Measurements from ENCODE around the gene SPHKAP. TPM values are rescaled to one million over a fixed set of nuclear protein-coding genes. Genes with fewer than 3 reads are reported as not detected.

Gene SPHKAP
- total RNA-seq, 6 experiments from 2014 or later: not detected

GRCh38 chr2:228066126-228066798 lies 115.2 kb downstream of the SPHKAP start:
- no peaks in the 10 kb centered on the region for H3K9me3 ChIP-seq
- WGBS (ENCODE audit: insufficient coverage, low coverage, low lambda C conversion rate, missing lambda C conversion rate): 32% methylated on average over 5 of the region's 5 CpGs
- no peak for TF ChIP-seq CTCF (IDR thresholded peaks at IDR 0.05)
- no peak for TF ChIP-seq POLR2A (IDR thresholded peaks at IDR 0.05)
- H3K27ac ChIP-seq: no peak overlapping the region
- no peak for DNase-seq
- no peak for ATAC-seq
- no peaks in the 10 kb centered on the region for H3K27me3 ChIP-seq
- H3K4me3 ChIP-seq: no peak overlapping the region
- intact Hi-C loops (cut with DNase I): no loop called here
- H3K36me3 ChIP-seq: no peaks in the 10 kb centered on the region
- no peaks in the 10 kb centered on the region for H3K4me1 ChIP-seq

- TF ChIP-seq CTCF (IDR thresholded peaks at IDR 0.05) (no peak), POLR2A (IDR thresholded peaks at IDR 0.05) (no peak)
- Histone ChIP-seq H3K27me3 (no peaks in the 10 kb centered on the region), H3K27ac (no peak overlapping the region), H3K9me3 (no peaks in the 10 kb centered on the region), H3K36me3 (no peaks in the 10 kb centered on the region), H3K4me1 (no peaks in the 10 kb centered on the region), H3K4me3 (no peak overlapping the region)
- DNase-seq (no peak), ATAC-seq (no peak)
- intact Hi-C loops (cut with DNase I): no loop called here
- WGBS (ENCODE audit: insufficient coverage, low coverage, low lambda C conversion rate, missing lambda C conversion rate): 34% methylated on average over 2 of the region's 2 CpGs
Observed at GRCh38 chr2:228065686-228066085, 115.8 kb downstream of the SPHKAP start.

GRCh38 chr2:228064796-228065315 lies 116.6 kb downstream of the SPHKAP start:
- no peaks in the 10 kb centered on the region for H3K27me3 ChIP-seq
- no peaks in the 10 kb centered on the region for H3K9me3 ChIP-seq
- intact Hi-C loops (cut with DNase I): no loop called here

GRCh38 chr2:228064024-228064423 lies 117.5 kb downstream of the SPHKAP start:
- DNase-seq (no peak), ATAC-seq (no peak)
- H3K36me3 ChIP-seq: no peaks in the 10 kb centered on the region
- no peak overlapping the region for H3K27ac ChIP-seq
- H3K9me3 ChIP-seq: no peaks in the 10 kb centered on the region
- no peaks in the 10 kb centered on the region for H3K27me3 ChIP-seq
- H3K4me3 ChIP-seq: no peak overlapping the region
- 44% methylated on average over 4 of the region's 4 CpGs for WGBS (ENCODE audit: insufficient coverage, low coverage, low lambda C conversion rate, missing lambda C conversion rate)
- intact Hi-C loops (cut with DNase I): no loop called here
- no peak for TF ChIP-seq CTCF (IDR thresholded peaks at IDR 0.05)
- TF ChIP-seq POLR2A (IDR thresholded peaks at IDR 0.05): no peak
- no peaks in the 10 kb centered on the region for H3K4me1 ChIP-seq

More at GRCh38 chr2:228064796-228065315, 116.6 kb downstream of the SPHKAP start:
- DNase-seq: no peak
- no peak for ATAC-seq
- Histone ChIP-seq H3K36me3 (no peaks in the 10 kb centered on the region), H3K4me3 (no peak overlapping the region), H3K27ac (no peak overlapping the region), H3K4me1 (no peaks in the 10 kb centered on the region)
- no peak for TF ChIP-seq POLR2A (IDR thresholded peaks at IDR 0.05)
- TF ChIP-seq CTCF (IDR thresholded peaks at IDR 0.05): no peak

All from right lobe of liver (tissue), 6 donors.